ENCODE data around the gene COL15A1. TPM values are rescaled to one million over a fixed set of nuclear protein-coding genes. Genes with fewer than 3 reads are reported as not detected.

Gene COL15A1
- total RNA-seq, 1 experiment from 2014 or later = not detected

DNA sequence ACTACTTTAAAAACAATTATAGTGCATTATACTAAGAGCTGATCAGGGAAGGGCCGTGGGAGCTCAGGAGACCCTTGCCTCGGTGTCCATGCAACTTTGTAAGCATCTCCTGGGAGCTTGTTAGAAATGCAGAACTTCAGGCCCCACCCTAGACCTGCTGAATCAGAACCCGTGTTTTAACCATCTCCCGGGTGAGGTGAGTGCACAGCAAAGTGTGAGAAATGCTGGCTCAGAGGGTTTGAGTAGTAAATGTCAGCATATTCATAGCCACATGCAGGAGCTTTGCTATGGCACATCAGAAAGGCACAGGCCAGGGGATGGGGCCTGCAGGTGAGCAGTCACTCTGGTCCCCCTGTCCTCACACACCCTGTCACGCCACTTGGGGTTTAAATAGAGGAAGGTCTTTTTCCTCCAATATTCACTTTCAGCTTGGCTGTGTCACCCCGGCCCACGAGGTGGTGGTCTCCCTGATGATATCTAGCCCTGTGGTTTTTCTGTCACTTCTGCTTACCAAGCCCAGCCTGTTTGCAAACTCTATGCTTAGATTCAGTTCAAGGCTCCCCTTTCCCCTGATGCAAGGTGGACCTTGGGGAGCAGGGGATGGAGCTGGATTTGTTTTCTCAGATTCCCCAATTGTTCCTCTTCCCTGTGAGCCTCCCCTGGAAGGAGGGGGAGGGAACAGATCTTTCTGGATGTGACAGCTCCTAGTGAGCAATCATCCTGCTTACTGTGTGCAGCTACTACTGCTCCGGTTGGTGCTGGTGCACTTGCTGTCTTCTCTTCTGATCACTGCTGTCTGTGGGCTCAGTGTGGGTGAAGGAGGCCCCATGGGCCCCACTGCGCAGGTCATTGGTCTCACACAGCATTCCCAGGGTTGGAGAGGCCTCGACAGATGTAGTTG, 109.4 kb downstream of the COL15A1 start:
- Histone ChIP-seq H3K18ac (ENCODE audit: insufficient read length, low read depth, low read length) (no peak overlapping the region), H3K9me3 (ENCODE audit: control insufficient read depth, low read depth, low read length) (no peaks in the 10 kb centered on the region), H3K23ac (ENCODE audit: insufficient read length, low read depth, low read length) (no peak overlapping the region), H3K79me2 (ENCODE audit: insufficient read depth, low read length) (no peaks in the 10 kb centered on the region), H2AK5ac (ENCODE audit: insufficient read length, low read length) (no peak overlapping the region), H3K56ac (ENCODE audit: insufficient read length, low read depth, low read length) (no peak overlapping the region), H4K91ac (ENCODE audit: insufficient read length, low read depth, low read length) (no peak overlapping the region), H3K79me1 (ENCODE audit: insufficient read depth, low read depth, low read length, poor library complexity, severe bottlenecking) (no peaks in the 10 kb centered on the region), H3K4me2 (ENCODE audit: insufficient read depth, insufficient read length, low read length) (no peak overlapping the region), H2BK20ac (ENCODE audit: low read depth, low read length, poor library complexity, severe bottlenecking) (no peak overlapping the region), H2BK12ac (ENCODE audit: insufficient read length, low read depth, low read length) (no peak overlapping the region), H3K14ac (ENCODE audit: insufficient read depth, low read length) (no peak overlapping the region), H2BK5ac (ENCODE audit: insufficient read length, low read length) (no peak overlapping the region), H4K8ac (replicated peaks; ENCODE audit: insufficient read length, low read depth, low read length) (no peak overlapping the region), H4K5ac (ENCODE audit: insufficient read length, low read depth, low read length) (no peak overlapping the region), H3K4me1 (ENCODE audit: insufficient read depth, low read length) (no peaks in the 10 kb centered on the region), H3K23me2 (ENCODE audit: insufficient read length, low read depth, low read length, poor library complexity, severe bottlenecking) (no peaks in the 10 kb centered on the region), H4K20me1 (ENCODE audit: control insufficient read depth, insufficient read depth, insufficient read length) (no peaks in the 10 kb centered on the region), H3K27ac (ENCODE audit: insufficient read length, low read depth, low read length) (no peak overlapping the region), H3T11ph (ENCODE audit: low read length) (no peak overlapping the region), H2BK120ac (ENCODE audit: low read depth, low read length, poor library complexity, severe bottlenecking) (no peak overlapping the region), H3K9ac (ENCODE audit: extremely low read depth, insufficient read length, low read length) (no peak overlapping the region), H2BK15ac (ENCODE audit: low read depth, low read length) (no peak overlapping the region), H3K27me3 (ENCODE audit: insufficient read depth, low read length) (no peaks in the 10 kb centered on the region), H2AFZ (ENCODE audit: low read length) (no peak overlapping the region), H3K4ac (ENCODE audit: low read depth, low read length) (no peak overlapping the region)
- no CpG with 5 or more reads among the region's 10 CpGs for WGBS (ENCODE audit: extremely low coverage, insufficient read length, low lambda C conversion rate)
- Mint-ChIP-seq H3K4me1 (peaks cover 3 to 8% of the 10 kb centered on the region in 2 experiments; a peak in 3 of 4 replicates), H3K36me3 (ENCODE audit: insufficient read depth in 1 of 3, low read depth in 3 of 3) (no peaks in the 10 kb centered on the region), H3K9me3 (no peaks in the 10 kb centered on the region), H3K27ac (peak overlapping the region in 1 of 3 experiments; percentile 38; a peak in 1 of 7 replicates), H3K27me3 (ENCODE audit: low read depth) (peaks cover 2% of the 10 kb centered on the region; the same call in 1 of the 2 replicates), H3K4me3 (no peak overlapping the region)
- TF ChIP-seq, protein P1, sequence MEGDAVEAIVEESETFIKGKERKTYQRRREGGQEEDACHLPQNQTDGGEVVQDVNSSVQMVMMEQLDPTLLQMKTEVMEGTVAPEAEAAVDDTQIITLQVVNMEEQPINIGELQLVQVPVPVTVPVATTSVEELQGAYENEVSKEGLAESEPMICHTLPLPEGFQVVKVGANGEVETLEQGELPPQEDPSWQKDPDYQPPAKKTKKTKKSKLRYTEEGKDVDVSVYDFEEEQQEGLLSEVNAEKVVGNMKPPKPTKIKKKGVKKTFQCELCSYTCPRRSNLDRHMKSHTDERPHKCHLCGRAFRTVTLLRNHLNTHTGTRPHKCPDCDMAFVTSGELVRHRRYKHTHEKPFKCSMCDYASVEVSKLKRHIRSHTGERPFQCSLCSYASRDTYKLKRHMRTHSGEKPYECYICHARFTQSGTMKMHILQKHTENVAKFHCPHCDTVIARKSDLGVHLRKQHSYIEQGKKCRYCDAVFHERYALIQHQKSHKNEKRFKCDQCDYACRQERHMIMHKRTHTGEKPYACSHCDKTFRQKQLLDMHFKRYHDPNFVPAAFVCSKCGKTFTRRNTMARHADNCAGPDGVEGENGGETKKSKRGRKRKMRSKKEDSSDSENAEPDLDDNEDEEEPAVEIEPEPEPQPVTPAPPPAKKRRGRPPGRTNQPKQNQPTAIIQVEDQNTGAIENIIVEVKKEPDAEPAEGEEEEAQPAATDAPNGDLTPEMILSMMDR (conservative IDR thresholded peaks at IDR 0.05) = no peak
- no peak for DNase-seq
